Subcutaneous abdominal adipose tissue (tissue), 5 donors: ENCODE data around the gene MOSMO.
"Not testable (repeated sequence)": the region's sequence is repeated elsewhere in the genome, so short reads cannot be mapped to it uniquely, and the experiment has no call there.

Source experiments
- H3K27ac ChIP-seq: one replicate; pipeline ENCODE4 v1.7.0; 2013; ENCODE audit warnings: low read depth, mild to moderate bottlenecking, inconsistent platforms, low read length, moderate library complexity
- H3K27me3 ChIP-seq, 5 donors: one replicate each; pipeline ENCODE4 v1.7.0; 2013; ENCODE audit warnings: low read length in 5 of 5, inconsistent platforms in 1 of 5; ENCODE audit not compliant: control insufficient read depth in 5 of 5, insufficient read depth in 4 of 5
- H3K36me3 ChIP-seq, 5 donors: one replicate each; pipeline ENCODE4 v1.7.0; 2013; ENCODE audit warnings: low read length in 5 of 5; ENCODE audit not compliant: control insufficient read depth in 5 of 5, insufficient read depth in 5 of 5
- H3K4me1 ChIP-seq, 5 donors: one replicate each; pipeline ENCODE4 v1.7.0; 2013; ENCODE audit warnings: low read length in 5 of 5, mild to moderate bottlenecking in 3 of 5, moderate library complexity in 1 of 5; ENCODE audit not compliant: control insufficient read depth in 5 of 5, insufficient read depth in 5 of 5
- H3K4me3 ChIP-seq, 5 donors: one replicate each; pipeline ENCODE4 v1.7.0; 2013; ENCODE audit warnings: low read length in 5 of 5, low read depth in 1 of 5
- H3K9ac ChIP-seq, 5 donors: one replicate each; pipeline ENCODE4 v1.7.0; 2013; ENCODE audit warnings: low read length in 5 of 5, mild to moderate bottlenecking in 4 of 5, moderate library complexity in 3 of 5
- H3K9me3 ChIP-seq, 5 donors: one replicate each; pipeline ENCODE4 v1.7.0; 2013; ENCODE audit warnings: low read length in 5 of 5; ENCODE audit not compliant: control insufficient read depth in 5 of 5
- donor health status: healthy.
- donor health status: healthy.
- donor health status: healthy.
- donor health status: healthy.
- donor health status: healthy.

The MOSMO gene

GRCh38 chr16:22123759-22124490 is 116.0 kb downstream of the MOSMO start:
- Histone ChIP-seq H3K9ac (no peak overlapping the region), H3K4me1 (no peaks in the 10 kb centered on the region), H3K4me3 (no peak overlapping the region), H3K27ac (no peak overlapping the region), H3K36me3 (no peaks in the 10 kb centered on the region), H3K9me3 (peaks cover 0 to 2% (median 0%) of the 10 kb centered on the region in 5 donors), H3K27me3 (no peaks in the 10 kb centered on the region)

GRCh38 chr16:22124583-22125284 is 116.8 kb downstream of the MOSMO start:
- no peaks in the 10 kb centered on the region for H3K36me3 ChIP-seq
- no peak overlapping the region for H3K4me3 ChIP-seq
- H3K27ac ChIP-seq = no peak overlapping the region
- peaks cover 0 to 2% (median 0%) of the 10 kb centered on the region in 5 donors for H3K9me3 ChIP-seq
- H3K9ac ChIP-seq = no peak overlapping the region
- H3K27me3 ChIP-seq = no peaks in the 10 kb centered on the region
- H3K4me1 ChIP-seq = no peaks in the 10 kb centered on the region

GRCh38 chr16:22126037-22126558 is 118.2 kb downstream of the MOSMO start:
- H3K27me3 ChIP-seq = no peaks in the 10 kb centered on the region
- peaks cover 0 to 2% (median 0%) of the 10 kb centered on the region in 5 donors for H3K9me3 ChIP-seq
- H3K36me3 ChIP-seq = no peaks in the 10 kb centered on the region
- no peaks in the 10 kb centered on the region for H3K4me1 ChIP-seq
- no peak overlapping the region for H3K4me3 ChIP-seq
- no peak overlapping the region for H3K9ac ChIP-seq
- H3K27ac ChIP-seq = no peak overlapping the region

- H3K4me1 ChIP-seq, H3K4me3 ChIP-seq, H3K9ac ChIP-seq, H3K36me3 ChIP-seq, H3K27me3 ChIP-seq, H3K9me3 ChIP-seq, H3K27ac ChIP-seq: not testable (repeated sequence)
Observed at GRCh38 chr16:22128537-22128936, 120.6 kb downstream of the MOSMO start.

GRCh38 chr16:22130528-22130927 is 122.6 kb downstream of the MOSMO start:
- Histone ChIP-seq H3K9ac (no peak overlapping the region), H3K4me1 (no peaks in the 10 kb centered on the region), H3K27me3 (no peaks in the 10 kb centered on the region), H3K4me3 (no peak overlapping the region), H3K9me3 (peaks cover 0 to 2% (median 0%) of the 10 kb centered on the region in 5 donors), H3K36me3 (no peaks in the 10 kb centered on the region), H3K27ac (no peak overlapping the region)

GRCh38 chr16:22132801-22133200 is 124.9 kb downstream of the MOSMO start:
- H3K4me1 ChIP-seq = no peaks in the 10 kb centered on the region
- H3K27ac ChIP-seq = no peak overlapping the region
- peaks cover 0 to 4% (median 0%) of the 10 kb centered on the region in 5 donors for H3K27me3 ChIP-seq
- no peaks in the 10 kb centered on the region for H3K9me3 ChIP-seq
- H3K9ac ChIP-seq = no peak overlapping the region
- H3K36me3 ChIP-seq = no peaks in the 10 kb centered on the region
- no peak overlapping the region for H3K4me3 ChIP-seq
